Right ventricle myocardium superior (tissue), 1 donor: Measurements from ENCODE around the gene ITPR2. TPM values are rescaled to one million over a fixed set of nuclear protein-coding genes. Genes with fewer than 3 reads are reported as not detected.
A peak's percentile ranks its signal among the peaks of the same experiment; 100 is the strongest.
"Not testable (repeated sequence)": the region's sequence is repeated elsewhere in the genome, so short reads cannot be mapped to it uniquely, and the experiment has no call there.

Experiments used
- ATAC-seq: fragments of 200-7000 bp; cut with Tn5 transposase; one replicate; pipeline ENCODE4 v1.9.1; 2020; ENCODE audit warnings: mild to moderate bottlenecking; ENCODE audit not compliant: poor library complexity
- DNase-seq: peaks from one replicate; pipeline ENCODE4 v3.0.0-alpha.2; 2020
- intact Hi-C: fragments of 100-400 bp; cut with DNase I; formaldehyde crosslinking; loops from one replicate; pipeline ENCODE4 v1.11.2; 2022
- total RNA-seq: library from RNA; stranded (reverse); fragmentation: NEBNext Ultra II Directional; extraction: Animal tissue kit (Norgen Biotek cat#: 25700); gene quantifications from one replicate; pipeline ENCODE4 v1.2.1, GENCODE V29; 2021
- donor health status: DM: no; HTN: yes; CAD: no; lungs with severe emphysema.

ITPR2 gene
- total RNA-seq, 1 donor from 2014 or later = 10.0 TPM

DNA sequence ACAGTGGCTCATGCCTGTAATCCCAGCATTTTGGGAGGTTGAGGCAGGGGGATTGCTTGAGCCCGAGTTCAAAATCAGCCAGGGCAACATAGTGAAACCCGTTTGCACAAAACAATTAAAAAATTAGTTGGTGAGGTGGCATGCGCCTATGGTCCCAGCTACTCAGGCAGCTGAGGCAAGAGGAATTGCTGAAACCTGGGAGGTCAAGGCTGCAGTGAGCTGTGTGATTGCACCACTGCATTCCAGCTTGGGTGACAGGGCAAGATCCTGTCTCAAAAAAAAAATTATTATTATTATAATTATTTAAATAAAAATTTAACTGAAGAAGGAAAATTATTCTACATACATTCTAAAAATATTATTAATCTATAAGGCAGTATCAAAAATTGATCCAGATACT, 164.1 kb downstream of the ITPR2 start:
- intact Hi-C loops = no loop called here
- no peak for ATAC-seq
- no peak for DNase-seq

GRCh38 chr12:26668230-26668629, 164.8 kb downstream of the ITPR2 start:
- no peak for DNase-seq
- intact Hi-C loops = no loop called here
- ATAC-seq = no peak

DNA sequence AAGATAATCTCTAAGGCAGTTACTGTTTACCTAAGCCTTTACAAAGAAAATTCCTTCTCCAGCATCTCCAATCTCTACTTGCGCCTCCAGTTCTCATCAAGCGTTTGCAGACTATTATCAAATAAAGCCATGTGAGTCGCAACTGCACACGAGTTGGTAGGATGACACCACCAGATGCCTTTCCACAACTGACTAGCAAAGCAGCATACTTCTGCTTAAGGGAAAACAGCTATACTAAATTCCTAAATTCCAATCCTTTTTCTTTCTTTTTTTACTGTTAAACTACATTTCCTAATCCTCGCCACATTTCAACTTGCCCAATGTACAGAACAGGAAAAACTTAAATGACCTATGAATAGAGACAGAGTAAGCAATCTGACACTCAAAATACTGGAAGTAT, 166.7 kb downstream of the ITPR2 start:
- DNase-seq = no peak
- intact Hi-C loops = no loop called here

GRCh38 chr12:26661399-26661798, 171.6 kb downstream of the ITPR2 start:
- ATAC-seq = no peak
- intact Hi-C loops = no loop called here
- no peak for DNase-seq

More for the DNA sequence above, 166.7 kb downstream of the ITPR2 start:
- ATAC-seq = no peak

- intact Hi-C loops = loop anchor here (10.0 kb wide), 1 partner anchor 225 kb away; no protein-coding TSS in a partner anchor
These were observed 173.1 kb downstream of the ITPR2 start for GRCh38 chr12:26659930-26660329.

DNA sequence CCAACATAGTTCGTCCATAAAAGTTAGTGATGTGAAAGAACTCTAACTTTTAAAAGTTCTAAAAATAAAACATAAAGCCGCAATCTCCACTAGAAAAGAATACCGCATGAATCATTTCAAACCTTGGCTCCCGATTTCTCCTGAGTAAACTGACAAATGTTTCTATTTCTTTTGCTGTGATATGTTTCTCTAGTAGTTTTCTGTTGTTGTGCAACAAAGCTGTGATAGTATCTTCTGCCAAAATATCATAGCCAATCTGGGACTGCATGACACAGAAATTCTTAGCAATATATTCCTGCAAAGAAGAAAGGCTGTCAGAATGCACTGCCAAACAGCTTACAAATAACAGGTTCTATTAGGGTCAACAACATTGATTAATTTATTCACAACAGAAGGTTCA, 174.0 kb downstream of the ITPR2 start:
- intact Hi-C loops = loop anchor here (10.0 kb wide), 1 partner anchor 224 kb away; no protein-coding TSS in a partner anchor
- DNase-seq = no peak
- peak; percentile 52 for ATAC-seq

More at GRCh38 chr12:26659930-26660329, 173.1 kb downstream of the ITPR2 start:
- DNase-seq = no peak
- ATAC-seq = no peak

DNA sequence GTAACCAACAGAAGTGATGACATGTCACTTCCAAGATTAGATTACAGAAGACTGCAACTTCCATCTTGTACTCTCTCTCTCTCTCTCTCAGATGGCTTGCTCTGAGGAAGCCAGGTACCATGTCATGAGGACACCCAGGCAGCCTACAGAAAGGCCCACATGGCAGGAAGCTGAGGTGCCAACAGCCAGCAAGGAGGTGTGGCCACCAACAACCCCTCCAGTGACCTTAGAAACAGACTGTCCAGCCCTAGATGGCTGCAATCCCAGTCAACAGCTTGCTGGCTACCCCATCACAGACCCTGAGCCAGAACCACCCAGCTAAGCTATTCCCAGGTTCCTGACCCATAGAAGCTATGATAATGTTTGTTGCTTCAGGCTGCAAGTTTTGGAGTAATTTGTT, 178.4 kb downstream of the ITPR2 start:
- ATAC-seq (no peak), DNase-seq (no peak)
- intact Hi-C loops = loop anchor here (10.0 kb wide), 1 partner anchor 220 kb away; no protein-coding TSS in a partner anchor

GRCh38 chr12:26651566-26652188, 181.3 kb downstream of the ITPR2 start:
- ATAC-seq (peak; percentile 77), DNase-seq (no peak)
- intact Hi-C loops = loop anchor here (10.0 kb wide), 1 partner anchor 217 kb away; no protein-coding TSS in a partner anchor

DNA sequence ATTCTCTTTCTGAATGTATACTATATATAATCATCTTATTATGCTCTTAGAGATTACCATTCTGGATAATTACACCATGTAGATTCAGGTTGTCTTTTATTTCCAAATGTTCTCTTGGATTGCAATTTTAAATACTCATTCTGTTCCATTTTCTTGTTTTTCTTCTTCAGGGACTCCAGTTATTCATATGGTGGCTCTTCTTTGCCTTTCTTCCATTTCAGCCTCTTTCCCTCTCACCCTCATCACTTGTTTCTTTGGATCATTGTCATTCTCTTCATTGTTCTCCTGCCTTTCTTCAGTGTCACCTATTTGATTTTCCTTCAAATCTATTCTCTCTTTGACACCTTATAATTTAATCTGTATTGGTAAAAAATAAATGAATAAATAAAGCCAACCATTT, 182.0 kb downstream of the ITPR2 start:
- ATAC-seq (no peak), DNase-seq (no peak)
- intact Hi-C loops = loop anchor here (10.0 kb wide), 1 partner anchor 216 kb away; no protein-coding TSS in a partner anchor

DNA sequence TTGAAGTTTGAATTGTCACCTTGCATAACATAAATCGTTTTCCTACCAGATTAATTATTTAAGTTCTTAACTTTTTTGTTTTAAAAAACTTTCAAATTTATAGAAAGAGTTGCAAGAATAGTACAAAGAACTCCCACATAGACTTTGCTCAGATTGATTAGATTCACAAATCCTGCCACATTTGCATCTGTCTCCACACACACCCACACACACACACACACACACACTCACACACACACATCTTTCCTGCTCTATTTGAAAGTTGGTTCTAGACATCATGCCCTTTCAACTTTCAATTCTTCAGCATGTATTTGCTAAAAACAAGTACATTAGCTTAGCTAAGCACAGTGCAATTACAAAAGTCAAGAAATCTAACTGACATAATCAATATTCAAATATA, 184.0 kb downstream of the ITPR2 start:
- ATAC-seq (no peak), DNase-seq (no peak)
- intact Hi-C loops = no loop called here

- intact Hi-C loops = no loop called here
- ATAC-seq (no peak), DNase-seq (no peak)
These were observed 184.4 kb downstream of the ITPR2 start for GRCh38 chr12:26648584-26648983.

GRCh38 chr12:26648066-26648465, 184.9 kb downstream of the ITPR2 start:
- DNase-seq (no peak), ATAC-seq (no peak)
- intact Hi-C loops = no loop called here

- DNase-seq (no peak), ATAC-seq (no peak)
- intact Hi-C loops = no loop called here
These were observed 185.9 kb downstream of the ITPR2 start for GRCh38 chr12:26647088-26647487.

DNA sequence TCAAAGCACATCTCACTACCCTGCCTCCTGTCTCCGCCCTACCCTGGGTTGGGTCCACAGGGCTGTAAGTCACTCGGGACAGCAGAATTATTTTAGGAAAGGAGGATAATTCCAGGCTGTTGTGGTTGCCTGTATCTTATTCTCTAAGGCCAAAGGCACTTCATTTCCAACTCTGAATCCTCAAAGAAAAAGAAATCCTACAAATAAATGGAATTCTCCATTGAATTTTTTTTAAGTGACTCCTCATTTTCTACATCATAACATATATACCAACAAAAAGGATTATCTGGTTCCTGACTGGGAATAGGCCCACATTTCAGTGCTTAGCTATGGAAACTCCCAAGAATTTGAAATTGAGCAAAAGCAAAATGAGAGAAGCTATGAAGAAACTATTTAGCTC, 186.4 kb downstream of the ITPR2 start:
- intact Hi-C loops = no loop called here
- no peak for ATAC-seq

DNA sequence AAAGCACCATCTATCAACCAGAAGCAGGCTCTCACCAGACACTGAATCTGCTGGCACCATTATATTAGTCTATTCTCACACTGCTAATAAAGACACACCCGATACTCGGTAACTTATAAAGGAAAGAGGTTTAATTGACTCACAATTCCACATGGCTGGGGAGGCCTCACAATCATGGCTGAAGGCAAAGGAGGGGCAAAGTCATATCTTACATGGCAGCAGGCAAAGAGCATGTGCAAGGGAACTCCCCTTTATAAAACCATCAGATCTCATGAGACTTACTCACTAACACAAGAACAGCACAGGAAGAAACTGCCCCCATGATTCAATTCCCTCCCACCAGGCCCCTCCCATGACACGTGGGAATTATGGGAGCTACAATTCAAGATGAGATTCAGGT, 188.6 kb downstream of the ITPR2 start:
- intact Hi-C loops, DNase-seq, ATAC-seq: not testable (repeated sequence)

More for the DNA sequence above, 186.4 kb downstream of the ITPR2 start:
- no peak for DNase-seq

GRCh38 chr12:26643532-26644315, 189.3 kb downstream of the ITPR2 start:
- intact Hi-C loops = no loop called here
- no peak for DNase-seq
- ATAC-seq = no peak

DNA sequence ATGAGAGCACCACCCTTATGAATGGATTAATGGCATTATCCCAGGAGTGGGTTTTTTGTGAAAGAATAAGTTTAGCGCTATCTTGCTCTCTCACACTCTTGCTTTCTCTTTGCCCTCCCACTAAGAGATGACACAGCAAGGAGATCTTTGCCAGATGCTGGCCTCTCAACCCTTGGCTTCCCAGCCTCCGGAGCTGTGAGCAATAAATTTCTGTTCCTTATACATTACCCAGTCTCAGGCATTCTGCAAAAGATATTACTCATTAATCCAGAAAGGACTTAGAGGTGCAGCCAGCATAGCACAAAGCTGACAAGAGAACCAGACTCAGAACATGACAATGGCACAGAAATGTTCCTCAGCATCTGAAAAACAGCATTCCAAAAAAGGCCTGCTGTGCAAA, 190.6 kb downstream of the ITPR2 start:
- intact Hi-C loops = no loop called here
- no peak for ATAC-seq

GRCh38 chr12:26636710-26637328, 196.2 kb downstream of the ITPR2 start:
- ATAC-seq = no peak
- no peak for DNase-seq
- intact Hi-C loops = no loop called here

More for the DNA sequence above, 190.6 kb downstream of the ITPR2 start:
- DNase-seq = no peak

GRCh38 chr12:26633591-26634210, 199.3 kb downstream of the ITPR2 start:
- intact Hi-C loops = no loop called here
- ATAC-seq (no peak), DNase-seq (no peak)
